Measurements from ENCODE around the gene KRTAP26-1.

KRTAP26-1 gene, protein sequence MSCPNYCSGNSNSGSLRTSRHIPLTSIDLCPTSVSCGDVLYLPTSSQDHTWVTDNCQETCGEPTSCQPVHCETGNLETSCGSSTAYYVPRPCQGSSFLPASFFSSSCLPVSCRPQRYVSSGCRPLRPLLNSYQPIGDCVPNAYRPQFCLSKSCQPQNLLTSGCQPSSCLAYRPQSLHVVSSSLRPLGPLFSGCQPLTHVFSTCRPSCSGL

DNA sequence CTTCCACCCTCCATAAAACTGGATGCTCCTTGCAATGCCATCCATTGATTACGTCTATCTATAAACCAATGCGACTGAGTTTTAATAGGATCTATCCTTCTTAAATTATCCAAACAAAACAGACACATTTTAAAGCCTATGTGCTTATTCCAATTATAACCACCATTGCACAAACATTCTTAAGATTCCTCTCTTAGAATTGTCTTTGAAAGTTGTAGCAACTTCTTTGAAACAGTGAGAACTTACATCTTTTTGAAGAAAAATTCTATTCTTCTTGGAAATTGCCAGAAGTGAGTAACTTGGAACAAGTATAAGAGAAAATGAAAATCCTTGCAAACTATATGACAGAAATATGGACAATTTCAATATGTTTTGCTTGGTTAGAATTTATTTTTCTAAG is at the start of gene KRTAP26-1:
Gene KRTAP26-1, minus strand, starts transcription at position 101 of the 400 bp plus-strand sequence. CDS start 280 bp downstream, outside the sequence.
- TF ChIP-seq, protein P1, sequence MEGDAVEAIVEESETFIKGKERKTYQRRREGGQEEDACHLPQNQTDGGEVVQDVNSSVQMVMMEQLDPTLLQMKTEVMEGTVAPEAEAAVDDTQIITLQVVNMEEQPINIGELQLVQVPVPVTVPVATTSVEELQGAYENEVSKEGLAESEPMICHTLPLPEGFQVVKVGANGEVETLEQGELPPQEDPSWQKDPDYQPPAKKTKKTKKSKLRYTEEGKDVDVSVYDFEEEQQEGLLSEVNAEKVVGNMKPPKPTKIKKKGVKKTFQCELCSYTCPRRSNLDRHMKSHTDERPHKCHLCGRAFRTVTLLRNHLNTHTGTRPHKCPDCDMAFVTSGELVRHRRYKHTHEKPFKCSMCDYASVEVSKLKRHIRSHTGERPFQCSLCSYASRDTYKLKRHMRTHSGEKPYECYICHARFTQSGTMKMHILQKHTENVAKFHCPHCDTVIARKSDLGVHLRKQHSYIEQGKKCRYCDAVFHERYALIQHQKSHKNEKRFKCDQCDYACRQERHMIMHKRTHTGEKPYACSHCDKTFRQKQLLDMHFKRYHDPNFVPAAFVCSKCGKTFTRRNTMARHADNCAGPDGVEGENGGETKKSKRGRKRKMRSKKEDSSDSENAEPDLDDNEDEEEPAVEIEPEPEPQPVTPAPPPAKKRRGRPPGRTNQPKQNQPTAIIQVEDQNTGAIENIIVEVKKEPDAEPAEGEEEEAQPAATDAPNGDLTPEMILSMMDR (IDR thresholded peaks at IDR 0.05): no peak

DNA sequence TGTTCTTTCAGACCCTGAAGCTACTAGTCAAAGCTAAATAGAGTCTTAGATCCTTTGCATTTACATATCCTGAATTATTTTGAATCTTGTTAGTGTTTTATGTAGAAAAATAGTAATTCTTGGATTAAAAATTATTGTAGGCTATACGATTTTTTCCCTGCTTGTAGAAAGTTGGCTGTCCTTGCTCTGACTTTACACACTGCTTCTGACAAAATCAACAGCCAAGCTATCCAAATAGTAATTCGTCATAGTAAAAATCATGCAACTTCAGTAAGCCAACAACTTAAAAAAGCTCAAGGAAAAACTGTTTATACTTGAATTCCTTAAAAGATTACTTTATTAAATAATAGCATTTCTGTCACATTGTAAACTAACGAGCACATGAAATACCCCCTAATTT is 35.8 kb upstream of the KRTAP26-1 start:
- TF ChIP-seq, protein P1 (IDR thresholded peaks at IDR 0.05): no peak

DNA sequence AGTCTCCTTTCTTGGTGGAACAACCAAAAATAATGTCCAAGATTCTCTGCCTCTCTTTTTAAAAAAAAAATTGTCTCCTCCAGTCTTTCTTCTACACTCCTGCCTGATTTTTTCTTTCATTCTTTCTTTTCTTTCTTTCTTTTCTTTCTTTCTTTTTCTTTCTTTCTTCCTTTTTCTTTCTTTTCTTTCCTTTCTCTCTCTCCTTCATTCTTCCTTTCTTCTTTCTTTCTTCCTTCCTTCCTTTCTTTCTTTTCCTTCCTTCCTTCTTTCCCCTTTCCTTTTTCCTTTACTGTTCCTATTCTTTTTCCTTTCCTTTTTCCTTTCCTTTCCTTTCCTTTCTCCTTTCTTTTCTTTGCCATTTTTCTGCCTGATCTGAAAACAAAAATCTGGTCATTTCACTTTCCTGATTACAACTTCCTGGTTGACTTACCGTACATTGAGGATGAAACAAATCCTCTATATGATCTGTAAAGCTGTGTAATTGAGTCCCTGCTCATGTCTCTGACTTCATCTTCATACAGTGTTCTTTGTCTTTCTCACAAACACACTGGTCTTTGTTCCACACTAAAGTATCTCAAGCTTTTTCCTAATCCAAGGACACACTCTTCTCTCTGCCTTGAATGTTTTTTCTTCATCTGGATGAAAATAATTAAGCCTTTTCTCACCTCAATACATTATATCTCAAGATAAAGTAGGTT is 34.3 kb upstream of the KRTAP26-1 start:
- TF ChIP-seq, protein P1 (IDR thresholded peaks at IDR 0.05): no peak

DNA sequence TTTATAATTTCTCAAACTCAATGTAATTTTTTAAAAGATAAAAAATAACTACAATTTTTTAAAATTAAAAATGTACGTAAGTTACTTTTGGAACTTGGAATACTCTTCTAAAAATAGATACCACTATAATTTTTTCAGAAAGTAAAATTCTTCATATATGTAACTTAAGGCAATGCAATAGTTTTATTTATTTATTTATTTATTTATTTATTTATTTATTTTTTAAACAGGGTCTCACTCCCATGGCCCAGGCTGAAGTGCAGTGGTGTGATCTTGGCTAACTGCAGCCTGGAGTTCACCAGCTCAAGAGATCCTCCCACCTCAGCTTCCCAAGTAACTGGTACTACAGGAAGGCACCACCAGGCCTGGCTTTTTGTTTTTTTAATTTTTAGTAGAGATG is 31.4 kb upstream of the KRTAP26-1 start:
- TF ChIP-seq, protein P1 (IDR thresholded peaks at IDR 0.05): no peak

DNA sequence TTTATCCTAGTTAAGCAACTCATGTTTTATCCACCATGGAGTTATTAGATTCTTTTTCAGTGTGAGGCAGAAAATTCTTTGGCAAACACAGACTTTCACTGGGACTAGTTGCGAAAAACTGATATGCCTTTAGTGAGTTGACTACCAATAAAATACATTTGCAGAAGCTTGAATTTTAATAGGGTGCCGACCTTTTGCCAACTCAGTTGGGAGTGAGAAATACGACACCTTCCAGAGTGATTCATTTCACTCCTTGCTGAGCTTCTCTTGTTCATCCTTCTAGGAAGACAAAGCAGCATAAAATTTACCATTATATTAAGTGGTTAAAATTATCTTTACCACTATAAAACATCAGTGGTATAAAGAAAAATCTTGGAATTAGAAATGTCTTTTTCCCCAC is 29.5 kb upstream of the KRTAP26-1 start:
- TF ChIP-seq, protein P1 (IDR thresholded peaks at IDR 0.05): no peak

DNA sequence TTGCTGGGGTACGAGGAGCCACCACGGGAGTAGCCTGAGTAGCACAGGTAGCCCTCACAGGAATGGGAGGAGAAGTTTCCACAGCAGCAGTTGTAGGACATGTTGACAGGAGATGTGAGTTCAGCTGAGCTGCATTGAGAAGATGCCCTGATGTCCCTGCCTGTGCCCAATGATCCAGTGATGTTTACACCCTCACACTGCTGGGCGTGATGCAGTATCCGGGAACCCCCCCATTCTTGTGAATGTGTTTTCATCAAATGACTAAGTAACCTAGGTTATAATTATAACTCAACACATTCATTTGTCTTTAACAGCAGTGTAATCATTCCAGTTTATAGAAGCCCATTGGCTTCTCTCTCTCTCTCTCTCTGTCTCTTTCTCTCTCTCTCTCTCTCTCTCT is 28.4 kb upstream of the KRTAP26-1 start, which contains the start of gene KRTAP23-1:
Gene KRTAP23-1, minus strand, starts transcription at position 101 of the 400 bp plus-strand sequence. Its CDS starts 0 bp downstream, at position 101.
- TF ChIP-seq, protein P1 (IDR thresholded peaks at IDR 0.05): no peak

DNA sequence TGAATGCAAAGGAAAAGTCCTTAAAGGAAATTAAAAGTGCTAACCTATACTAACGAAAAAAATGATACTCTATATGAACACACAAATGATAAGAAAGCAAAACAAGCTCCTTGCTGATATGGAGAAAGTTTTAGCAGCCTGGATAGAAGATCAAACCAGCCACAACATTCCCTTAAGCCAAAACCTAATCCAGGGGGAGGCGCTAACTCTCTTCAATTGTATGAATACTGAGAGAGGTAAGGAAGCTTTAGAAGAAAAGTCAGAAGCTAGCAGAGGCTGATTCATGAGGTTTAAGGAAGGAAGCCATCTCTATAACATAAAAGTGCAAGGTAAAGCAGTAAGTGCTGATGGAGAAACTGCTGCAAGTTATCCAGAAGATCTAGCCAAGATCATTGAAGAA is 24.9 kb upstream of the KRTAP26-1 start:
- TF ChIP-seq, protein P1 (IDR thresholded peaks at IDR 0.05): no peak
